ENCODE results near the gene HAUS5. TPM values are rescaled to one million over a fixed set of nuclear protein-coding genes. Genes with fewer than 3 reads are reported as not detected.

Gene HAUS5
- total and polyA plus RNA-seq, 10 of the 15 experiments (the other 5 are each of a cell fraction or from before 2014, with no cell fraction given), result 3.1 to 32.6 (median 17.6) TPM

DNA sequence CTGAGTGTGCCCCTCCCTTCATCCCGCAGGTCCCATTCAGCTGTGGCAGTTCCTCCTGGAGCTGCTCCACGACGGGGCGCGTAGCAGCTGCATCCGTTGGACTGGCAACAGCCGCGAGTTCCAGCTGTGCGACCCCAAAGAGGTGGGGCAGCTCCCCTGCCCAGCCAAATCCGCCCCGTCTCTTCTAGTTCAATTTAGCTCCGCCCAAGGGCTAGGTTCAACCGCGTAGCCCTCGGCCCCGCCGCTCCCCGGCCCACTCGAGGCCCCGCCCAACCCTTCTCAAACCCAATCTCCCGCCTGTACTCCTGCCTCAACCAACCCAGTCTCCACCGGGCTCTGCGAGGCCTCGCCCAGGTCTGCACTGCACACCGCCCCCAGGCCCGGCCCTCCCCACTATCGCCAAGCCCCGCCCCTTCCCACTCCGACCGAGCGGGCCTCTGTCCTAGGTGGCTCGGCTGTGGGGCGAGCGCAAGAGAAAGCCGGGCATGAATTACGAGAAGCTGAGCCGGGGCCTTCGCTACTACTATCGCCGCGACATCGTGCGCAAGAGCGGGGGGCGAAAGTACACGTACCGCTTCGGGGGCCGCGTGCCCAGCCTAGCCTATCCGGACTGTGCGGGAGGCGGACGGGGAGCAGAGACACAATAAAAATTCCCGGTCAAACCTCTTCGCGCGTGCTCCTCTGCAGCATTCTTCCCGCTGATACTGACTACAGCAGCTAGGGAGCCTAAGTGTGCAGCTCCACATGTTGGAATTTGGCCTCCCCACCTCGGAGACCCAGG is 31.9 kb downstream of the HAUS5 start (continued):
- TF ChIP-seq, protein P1, sequence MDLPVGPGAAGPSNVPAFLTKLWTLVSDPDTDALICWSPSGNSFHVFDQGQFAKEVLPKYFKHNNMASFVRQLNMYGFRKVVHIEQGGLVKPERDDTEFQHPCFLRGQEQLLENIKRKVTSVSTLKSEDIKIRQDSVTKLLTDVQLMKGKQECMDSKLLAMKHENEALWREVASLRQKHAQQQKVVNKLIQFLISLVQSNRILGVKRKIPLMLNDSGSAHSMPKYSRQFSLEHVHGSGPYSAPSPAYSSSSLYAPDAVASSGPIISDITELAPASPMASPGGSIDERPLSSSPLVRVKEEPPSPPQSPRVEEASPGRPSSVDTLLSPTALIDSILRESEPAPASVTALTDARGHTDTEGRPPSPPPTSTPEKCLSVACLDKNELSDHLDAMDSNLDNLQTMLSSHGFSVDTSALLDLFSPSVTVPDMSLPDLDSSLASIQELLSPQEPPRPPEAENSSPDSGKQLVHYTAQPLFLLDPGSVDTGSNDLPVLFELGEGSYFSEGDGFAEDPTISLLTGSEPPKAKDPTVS (IDR thresholded peaks at IDR 0.05; ENCODE audit: low read depth, low read length), result no peak

DNA sequence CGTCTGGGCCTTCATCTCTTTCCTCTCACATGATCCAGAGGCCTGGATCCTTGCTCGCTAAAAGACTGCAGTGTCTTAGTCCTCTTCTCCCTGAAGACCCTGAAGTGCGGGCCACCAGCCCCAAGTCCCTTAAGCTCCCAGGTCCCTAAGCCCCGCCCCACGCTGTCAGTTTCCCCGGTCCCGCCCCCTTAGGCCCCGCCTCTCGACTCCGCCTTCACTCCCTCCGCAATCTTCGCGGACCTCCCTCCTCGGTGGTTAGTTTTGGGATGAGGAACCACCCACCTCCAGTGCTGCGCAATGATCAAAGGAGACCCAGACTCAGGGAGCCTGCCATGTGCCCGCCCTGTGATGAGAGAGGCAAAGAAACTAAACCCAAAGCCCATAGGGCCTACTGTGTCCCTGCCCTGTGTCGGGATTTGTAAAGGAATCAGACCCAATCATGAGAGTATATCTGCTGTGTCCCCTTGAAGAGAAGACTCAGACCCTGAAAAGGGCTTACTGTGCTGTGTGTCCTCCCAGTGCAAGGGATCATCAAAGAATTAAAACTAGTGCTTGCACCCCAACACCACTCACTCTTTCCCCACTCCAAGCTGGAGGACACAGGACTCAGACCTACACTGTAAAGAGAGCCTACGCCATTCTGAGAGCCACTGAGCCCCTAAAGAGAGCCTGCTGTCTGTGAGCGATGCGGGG is 32.6 kb downstream of the HAUS5 start:
- peak overlapping the region; percentile 100 for H3K4me2 ChIP-seq (ENCODE audit: control insufficient read depth, insufficient read depth)
- BruUV-seq (replicated peaks), result no TSS peak
- H4K20me1 ChIP-seq (ENCODE audit: control insufficient read depth, insufficient read depth), result no peaks in the 10 kb centered on the region; the same call in 1 of the 2 replicates
- TF ChIP-seq, protein P2, sequence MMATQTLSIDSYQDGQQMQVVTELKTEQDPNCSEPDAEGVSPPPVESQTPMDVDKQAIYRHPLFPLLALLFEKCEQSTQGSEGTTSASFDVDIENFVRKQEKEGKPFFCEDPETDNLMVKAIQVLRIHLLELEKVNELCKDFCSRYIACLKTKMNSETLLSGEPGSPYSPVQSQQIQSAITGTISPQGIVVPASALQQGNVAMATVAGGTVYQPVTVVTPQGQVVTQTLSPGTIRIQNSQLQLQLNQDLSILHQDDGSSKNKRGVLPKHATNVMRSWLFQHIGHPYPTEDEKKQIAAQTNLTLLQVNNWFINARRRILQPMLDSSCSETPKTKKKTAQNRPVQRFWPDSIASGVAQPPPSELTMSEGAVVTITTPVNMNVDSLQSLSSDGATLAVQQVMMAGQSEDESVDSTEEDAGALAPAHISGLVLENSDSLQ (IDR thresholded peaks at IDR 0.05), result peak; percentile 74
- TF ChIP-seq RCOR1 (conservative IDR thresholded peaks at IDR 0.05; ENCODE audit: low read depth, low read length), result no peak
- CTCF ChIA-PET, result interaction anchor here (1.1 to 1.6 kb wide), 2 partner anchors 101 to 137 kb away, joined by 3 read pairs; partner anchors contain the start of gene PSENEN
- peak overlapping the region; percentile 65; the same call in 1 of the 2 replicates for H3K9ac ChIP-seq (ENCODE audit: control insufficient read depth, insufficient read depth, low read length)
- no peak overlapping the region for H3K27ac ChIP-seq (ENCODE audit: control insufficient read depth, insufficient read depth)
- H3K27me3 ChIP-seq (replicated peaks in 1 of 2; ENCODE audit: control insufficient read depth in 2 of 2, insufficient read depth in 2 of 2, low read length in 1 of 2), result no peaks in the 10 kb centered on the region
- no peak for FAIRE-seq
- no peak for DNase-seq (ENCODE audit: low read depth, low spot score)
- POLR2A ChIA-PET, result interaction anchor here (0.5 to 3.5 kb wide), 7 partner anchors 13 to 103 kb away, joined by 3 to 30 read pairs (median 5); partner anchors contain the start of genes HAUS5 and LIN37
- WGBS (ENCODE audit: insufficient coverage, insufficient replicate concordance, low lambda C conversion rate, missing lambda C conversion rate), result 24% methylated on average over 15 of the region's 20 CpGs
- H3K4me1 ChIP-seq (ENCODE audit: control insufficient read depth, insufficient read depth, low read length), result peaks cover 30% of the 10 kb centered on the region
- ATAC-seq, result peak; percentile 14
- peaks cover 17% of the 10 kb centered on the region for H3K79me2 ChIP-seq (ENCODE audit: control insufficient read depth, insufficient read depth, low read length)
- RAD21 ChIA-PET (ENCODE audit: unreplicated experiment), result interaction anchor here (1.1 to 1.3 kb wide), 3 partner anchors 28 to 135 kb away, joined by 3 to 4 read pairs (median 3); no protein-coding TSS in a partner anchor
- intact Hi-C loops (cut with micrococcal nuclease; ENCODE audit: unreplicated experiment), result no loop called here
- H3K36me3 ChIP-seq (ENCODE audit: control insufficient read depth in 2 of 2, insufficient read depth in 2 of 2, low read length in 1 of 2), result no peaks in the 10 kb centered on the region
- SMC1A ChIA-PET (ENCODE audit: uncharacterized antibody, unreplicated experiment), result interaction anchor here (0.8 to 1.9 kb wide), 4 partner anchors 33 to 291 kb away, joined by 3 to 10 read pairs (median 6); partner anchors contain the start of gene HAUS5
- H3K9me3 ChIP-seq (replicated peaks; ENCODE audit: control insufficient read depth, insufficient read depth, low read length), result no peaks in the 10 kb centered on the region
- peak overlapping the region; percentile 66; the same call in 1 of the 2 replicates for H3K4me3 ChIP-seq
- in situ Hi-C loops (cut with MboI), result no loop called here
- peak overlapping the region; percentile 100 for H2AFZ ChIP-seq (ENCODE audit: control insufficient read depth, low read depth, low read length)
